ENCODE measurements around the gene HUNK.
"Not testable (repeated sequence)": the region's sequence is repeated elsewhere in the genome, so short reads cannot be mapped to it uniquely, and the experiment has no call there.

HUNK gene

GRCh38 chr21:31872452-31873274 lies at the start of gene HUNK:
TSS of gene HUNK (plus strand) at chr21:31873020. CDS start at chr21:31873675, 655 bp downstream.
- DNase-seq (ENCODE audit: low spot score) = peak; percentile 41

GRCh38 chr21:31829736-31830472 lies 42.9 kb upstream of the HUNK start:
- no peak for DNase-seq (ENCODE audit: low spot score)

- DNase-seq (ENCODE audit: low spot score) = no peak
Measured at GRCh38 chr21:31830701-31831100, 42.1 kb upstream of the HUNK start.

GRCh38 chr21:31837041-31837440 lies 35.8 kb upstream of the HUNK start:
- no peak for DNase-seq (ENCODE audit: low spot score)

GRCh38 chr21:31837618-31838390 lies 35.0 kb upstream of the HUNK start:
- DNase-seq (ENCODE audit: low spot score) = peak; percentile 79

- DNase-seq (ENCODE audit: low spot score) = peak; percentile 11
Measured at GRCh38 chr21:31838586-31839355, 34.0 kb upstream of the HUNK start.

- no peak for DNase-seq (ENCODE audit: low spot score)
Measured at GRCh38 chr21:31844206-31844605, 28.6 kb upstream of the HUNK start.

GRCh38 chr21:31845151-31845729 lies 27.6 kb upstream of the HUNK start:
- no peak for DNase-seq (ENCODE audit: low spot score)

GRCh38 chr21:31846690-31847089 lies 26.1 kb upstream of the HUNK start:
- DNase-seq (ENCODE audit: low spot score) = no peak

- no peak for DNase-seq (ENCODE audit: low spot score)
Measured at GRCh38 chr21:31847761-31848160, 25.1 kb upstream of the HUNK start.

- DNase-seq (ENCODE audit: low spot score) = no peak
Measured at GRCh38 chr21:31848326-31848985, 24.4 kb upstream of the HUNK start.

- no peak for DNase-seq (ENCODE audit: low spot score)
Measured at GRCh38 chr21:31850886-31851285, 21.9 kb upstream of the HUNK start.

- no peak for DNase-seq (ENCODE audit: low spot score)
Measured at GRCh38 chr21:31855180-31855579, 17.6 kb upstream of the HUNK start.

GRCh38 chr21:31857096-31857495 lies 15.7 kb upstream of the HUNK start:
- DNase-seq (ENCODE audit: low spot score) = no peak

- DNase-seq (ENCODE audit: low spot score) = not testable (repeated sequence)
Measured at GRCh38 chr21:31857631-31858030, 15.2 kb upstream of the HUNK start.

GRCh38 chr21:31860851-31861250 lies 12.0 kb upstream of the HUNK start:
- DNase-seq (ENCODE audit: low spot score) = no peak

- no peak for DNase-seq (ENCODE audit: low spot score)
Measured at GRCh38 chr21:31862078-31862477, 10.7 kb upstream of the HUNK start.

- DNase-seq (ENCODE audit: low spot score) = no peak
Measured at GRCh38 chr21:31865429-31865970, 7.3 kb upstream of the HUNK start.

- DNase-seq (ENCODE audit: low spot score) = peak; percentile 87
Measured at GRCh38 chr21:31866077-31866511, 6.7 kb upstream of the HUNK start.

- no peak for DNase-seq (ENCODE audit: low spot score)
Measured at GRCh38 chr21:31869750-31870149, 3.1 kb upstream of the HUNK start.

All from Ammon's horn (tissue), 1 donor.